PFSK-1 (cell line): ENCODE data around the gene JMY.

ENCODE experiments used
- FOXP2 ChIP-seq: optimal IDR thresholded peaks from 2 replicates; pipeline ENCODE3; 2011; ENCODE audit warnings: borderline replicate concordance, control low read depth, inconsistent platforms; ENCODE audit not compliant: insufficient read depth; ENCODE audit errors: extremely low read length, extremely low read depth
- POLR2AphosphoS5 ChIP-seq: IDR thresholded peaks from 2 replicates; pipeline ENCODE4 v1.6.1; 2012; ENCODE audit warnings: low read depth, mild to moderate bottlenecking, control low read depth, low read length, moderate library complexity
- SIN3A ChIP-seq: IDR thresholded peaks from 2 replicates; pipeline ENCODE4 v1.6.1; 2012; ENCODE audit warnings: mild to moderate bottlenecking, low read length, moderate library complexity, borderline replicate concordance; ENCODE audit not compliant: insufficient read depth
- TAF1 ChIP-seq: IDR thresholded peaks from 2 replicates; pipeline ENCODE4 v1.6.1; 2012; ENCODE audit warnings: low read length, control low read depth, borderline replicate concordance; ENCODE audit not compliant: insufficient read depth
- TF ChIP-seq, protein P1 (sequence below), 2 experiments: IDR thresholded peaks; 2 replicates each; pipeline versions ENCODE4 v1.6.1 to v1.8.0; 2011 to 2012; ENCODE audit warnings: low read depth in 2 of 2, low read length in 2 of 2, control low read depth in 1 of 2, inconsistent platforms in 1 of 2, mild to moderate bottlenecking in 1 of 2, moderate library complexity in 1 of 2; ENCODE audit not compliant: insufficient read depth in 1 of 2

The JMY gene

GRCh38 chr5:79285833-79286232 is 49.9 kb downstream of the JMY start:
- TF ChIP-seq, protein P1, sequence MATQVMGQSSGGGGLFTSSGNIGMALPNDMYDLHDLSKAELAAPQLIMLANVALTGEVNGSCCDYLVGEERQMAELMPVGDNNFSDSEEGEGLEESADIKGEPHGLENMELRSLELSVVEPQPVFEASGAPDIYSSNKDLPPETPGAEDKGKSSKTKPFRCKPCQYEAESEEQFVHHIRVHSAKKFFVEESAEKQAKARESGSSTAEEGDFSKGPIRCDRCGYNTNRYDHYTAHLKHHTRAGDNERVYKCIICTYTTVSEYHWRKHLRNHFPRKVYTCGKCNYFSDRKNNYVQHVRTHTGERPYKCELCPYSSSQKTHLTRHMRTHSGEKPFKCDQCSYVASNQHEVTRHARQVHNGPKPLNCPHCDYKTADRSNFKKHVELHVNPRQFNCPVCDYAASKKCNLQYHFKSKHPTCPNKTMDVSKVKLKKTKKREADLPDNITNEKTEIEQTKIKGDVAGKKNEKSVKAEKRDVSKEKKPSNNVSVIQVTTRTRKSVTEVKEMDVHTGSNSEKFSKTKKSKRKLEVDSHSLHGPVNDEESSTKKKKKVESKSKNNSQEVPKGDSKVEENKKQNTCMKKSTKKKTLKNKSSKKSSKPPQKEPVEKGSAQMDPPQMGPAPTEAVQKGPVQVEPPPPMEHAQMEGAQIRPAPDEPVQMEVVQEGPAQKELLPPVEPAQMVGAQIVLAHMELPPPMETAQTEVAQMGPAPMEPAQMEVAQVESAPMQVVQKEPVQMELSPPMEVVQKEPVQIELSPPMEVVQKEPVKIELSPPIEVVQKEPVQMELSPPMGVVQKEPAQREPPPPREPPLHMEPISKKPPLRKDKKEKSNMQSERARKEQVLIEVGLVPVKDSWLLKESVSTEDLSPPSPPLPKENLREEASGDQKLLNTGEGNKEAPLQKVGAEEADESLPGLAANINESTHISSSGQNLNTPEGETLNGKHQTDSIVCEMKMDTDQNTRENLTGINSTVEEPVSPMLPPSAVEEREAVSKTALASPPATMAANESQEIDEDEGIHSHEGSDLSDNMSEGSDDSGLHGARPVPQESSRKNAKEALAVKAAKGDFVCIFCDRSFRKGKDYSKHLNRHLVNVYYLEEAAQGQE (IDR thresholded peaks at IDR 0.05; ENCODE audit: insufficient read depth in 1 of 2, low read depth in 2 of 2, low read length in 2 of 2) = no peak
- TF ChIP-seq TAF1 (no peak), SIN3A (no peak), POLR2AphosphoS5 (no peak), FOXP2 (no peak)

DNA sequence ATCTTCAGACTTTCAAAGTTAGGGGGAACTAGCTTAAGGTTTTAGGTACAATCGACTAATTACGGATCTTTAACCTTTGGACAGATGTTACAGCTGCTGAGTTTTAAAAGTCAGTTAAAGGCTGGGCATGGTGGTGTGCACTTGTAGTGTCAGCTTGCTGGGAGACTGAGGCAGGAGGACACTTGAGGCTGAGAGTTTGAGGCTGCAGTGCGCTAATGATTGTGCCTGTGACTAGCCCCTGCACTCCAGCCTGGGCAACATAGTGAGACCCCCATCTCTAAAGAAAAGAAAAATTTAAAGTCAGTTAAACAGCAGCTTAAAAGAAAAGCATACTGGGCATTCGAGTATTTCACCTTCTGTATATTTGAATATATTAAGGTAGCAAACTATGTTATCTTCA is 51.4 kb downstream of the JMY start:
- TF ChIP-seq POLR2AphosphoS5 (no peak), TAF1 (no peak), SIN3A (no peak), FOXP2 (no peak)
- TF ChIP-seq, protein P1 (IDR thresholded peaks at IDR 0.05; ENCODE audit: insufficient read depth in 1 of 2, low read depth in 2 of 2, low read length in 2 of 2) = no peak

DNA sequence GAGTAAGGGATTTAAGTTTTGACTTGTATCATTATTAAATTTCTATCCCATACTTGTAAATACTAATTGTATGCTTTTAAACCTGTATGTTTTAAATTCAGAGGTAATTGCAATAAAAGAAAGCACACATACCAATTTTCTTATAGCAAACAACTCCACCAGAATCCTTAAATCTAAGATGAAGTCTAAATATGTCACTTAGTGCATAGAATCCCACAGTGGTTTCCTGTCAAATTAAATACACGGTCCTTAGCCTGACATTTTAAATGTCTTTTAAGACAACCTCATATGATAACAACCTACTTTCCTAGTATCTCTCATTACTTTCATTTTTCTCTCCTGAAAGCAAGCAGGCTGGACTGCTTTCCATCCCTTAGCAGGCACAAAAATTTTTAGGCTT is 52.0 kb downstream of the JMY start:
- TF ChIP-seq, protein P1 (IDR thresholded peaks at IDR 0.05; ENCODE audit: insufficient read depth in 1 of 2, low read depth in 2 of 2, low read length in 2 of 2) = no peak
- TF ChIP-seq FOXP2 (no peak), POLR2AphosphoS5 (no peak), SIN3A (no peak), TAF1 (no peak)

- TF ChIP-seq POLR2AphosphoS5 = no peak
- TF ChIP-seq, protein P1 (IDR thresholded peaks at IDR 0.05; ENCODE audit: insufficient read depth in 1 of 2, low read depth in 2 of 2, low read length in 2 of 2) = no peak
- no peak for TF ChIP-seq SIN3A
- no peak for TF ChIP-seq TAF1
- no peak for TF ChIP-seq FOXP2
Observed at GRCh38 chr5:79295029-79295428, 59.1 kb downstream of the JMY start.

GRCh38 chr5:79297661-79298060 is 61.7 kb downstream of the JMY start:
- TF ChIP-seq, protein P1 (IDR thresholded peaks at IDR 0.05; ENCODE audit: insufficient read depth in 1 of 2, low read depth in 2 of 2, low read length in 2 of 2) = no peak
- TF ChIP-seq TAF1 (no peak), POLR2AphosphoS5 (no peak), SIN3A (no peak), FOXP2 (no peak)
